ENCODE measurements around the gene TEP1.

The TEP1 gene

GRCh38 chr14:20428802-20429201 is 15.5 kb upstream of the TEP1 start:
- no peak for TF ChIP-seq CTCF (IDR thresholded peaks at IDR 0.05; ENCODE audit: insufficient read depth, low read depth, low read length, missing control alignments)
- no peak overlapping the region for H3K4me3 ChIP-seq (ENCODE audit: low read length)

GRCh38 chr14:20428010-20428365 is 14.7 kb upstream of the TEP1 start:
- no peak for DNase-seq (ENCODE audit: low read depth)
- no peak for TF ChIP-seq CTCF (IDR thresholded peaks at IDR 0.05; ENCODE audit: insufficient read depth, low read depth, low read length, missing control alignments)
- no peak overlapping the region for H3K4me3 ChIP-seq (ENCODE audit: low read length)

More at GRCh38 chr14:20428802-20429201, 15.5 kb upstream of the TEP1 start:
- no peak for DNase-seq (ENCODE audit: low read depth)

- peak; percentile 71 for DNase-seq (ENCODE audit: low read depth)
- TF ChIP-seq CTCF (IDR thresholded peaks at IDR 0.05; ENCODE audit: insufficient read depth, low read depth, low read length, missing control alignments): no peak
- no peak overlapping the region for H3K4me3 ChIP-seq (ENCODE audit: low read length)
These were observed 14.1 kb upstream of the TEP1 start for GRCh38 chr14:20427231-20428009.

DNA sequence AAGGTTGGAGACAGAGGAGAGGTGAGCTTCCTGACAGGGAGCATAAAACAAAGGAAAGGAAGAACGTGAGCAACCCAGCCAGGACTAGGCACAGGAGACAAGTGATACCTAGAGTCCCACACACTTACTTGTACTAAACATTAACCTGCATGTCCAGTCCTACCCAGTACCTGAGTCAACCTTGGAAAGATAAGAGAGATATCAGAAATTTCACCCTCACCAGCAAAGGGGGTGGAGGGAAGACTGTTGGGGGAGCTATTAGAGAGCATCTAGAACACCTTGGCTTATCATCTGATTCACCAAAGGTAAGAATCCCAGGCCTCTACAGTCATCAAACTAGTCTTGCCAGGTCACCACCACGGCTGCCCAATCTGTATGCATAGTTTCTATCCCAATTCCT is 11.6 kb upstream of the TEP1 start:
- H3K4me3 ChIP-seq (ENCODE audit: low read length): no peak overlapping the region
- no peak for TF ChIP-seq CTCF (IDR thresholded peaks at IDR 0.05; ENCODE audit: insufficient read depth, low read depth, low read length, missing control alignments)
- no peak for DNase-seq (ENCODE audit: low read depth)

- no peak overlapping the region for H3K4me3 ChIP-seq (ENCODE audit: low read length)
- DNase-seq (ENCODE audit: low read depth): no peak
- TF ChIP-seq CTCF (IDR thresholded peaks at IDR 0.05; ENCODE audit: insufficient read depth, low read depth, low read length, missing control alignments): no peak
These were observed 9.6 kb upstream of the TEP1 start for GRCh38 chr14:20422886-20423285.

DNA sequence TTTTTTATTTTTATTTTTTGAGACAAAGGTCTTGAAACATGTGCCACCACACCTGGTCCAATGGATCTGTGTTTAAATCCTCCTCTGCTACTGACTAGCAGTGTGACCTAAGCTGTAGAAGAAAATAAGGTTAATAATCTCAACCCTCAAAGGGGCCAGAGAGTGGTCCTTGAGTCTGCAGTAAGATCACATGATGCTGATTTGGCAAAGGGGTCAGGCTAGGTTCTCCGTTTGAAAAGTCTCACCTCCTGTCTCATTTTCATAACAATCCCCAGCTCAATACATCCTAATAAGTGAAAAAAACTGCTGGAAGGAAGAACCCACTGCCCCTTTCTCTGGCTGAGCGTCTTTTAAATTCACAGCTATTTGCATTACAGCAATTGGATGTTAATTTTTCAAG is 8.0 kb upstream of the TEP1 start:
- TF ChIP-seq CTCF (IDR thresholded peaks at IDR 0.05; ENCODE audit: insufficient read depth, low read depth, low read length, missing control alignments): no peak
- no peak for DNase-seq (ENCODE audit: low read depth)
- no peak overlapping the region for H3K4me3 ChIP-seq (ENCODE audit: low read length)

DNA sequence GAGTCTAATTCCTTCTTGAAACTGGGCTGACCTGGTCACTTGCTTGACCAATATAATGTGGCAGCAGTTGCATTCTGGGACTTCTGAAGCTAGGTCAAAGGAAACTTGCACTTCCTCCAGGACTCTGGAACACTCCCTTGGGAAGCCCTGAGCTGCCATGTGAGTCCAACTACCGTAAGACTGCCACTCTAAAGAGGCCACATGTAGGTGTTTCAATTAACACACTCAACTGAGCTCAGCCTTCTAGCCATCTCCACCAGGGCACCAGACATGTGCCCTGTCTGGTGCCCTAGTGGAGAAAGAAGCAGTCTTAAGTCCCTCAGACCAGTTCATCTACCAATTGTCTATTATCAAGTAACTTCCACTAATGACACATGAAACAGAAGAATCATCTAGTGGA is 6.1 kb upstream of the TEP1 start:
- no peak for DNase-seq (ENCODE audit: low read depth)
- TF ChIP-seq CTCF (IDR thresholded peaks at IDR 0.05; ENCODE audit: insufficient read depth, low read depth, low read length, missing control alignments): no peak
- H3K4me3 ChIP-seq (ENCODE audit: low read length): no peak overlapping the region
